Neural progenitor cell (in vitro differentiated cells): Measurements from ENCODE around the gene PRPH2. TPM values are rescaled to one million over a fixed set of nuclear protein-coding genes. Genes with fewer than 3 reads are reported as not detected.

Source experiments
- DNase-seq: peaks from one replicate; pipeline ENCODE4 v3.0.0-alpha.2; 2016; ENCODE audit warnings: low spot score
- H2AFZ ChIP-seq: fragments of 200-600 bp; sonication (generic); replicated peaks from 2 replicates; pipeline ENCODE4 v1.6.1; 2016; ENCODE audit warnings: antibody characterized with exemption
- H3F3A ChIP-seq: fragments of 200-600 bp; sonication (generic); 2 replicates; pipeline ENCODE4 v1.6.1; 2016; ENCODE audit warnings: antibody characterized with exemption, low read depth
- H3K27ac ChIP-seq: fragments of 200-600 bp; sonication (generic); 2 replicates; pipeline ENCODE4 v1.5.1; 2016; ENCODE audit warnings: mild to moderate bottlenecking
- H3K27me3 ChIP-seq: fragments of 200-600 bp; sonication (generic); 2 replicates; pipeline ENCODE4 v1.6.1; 2016; ENCODE audit warnings: mild to moderate bottlenecking, moderate library complexity
- H3K36me3 ChIP-seq: fragments of 200-600 bp; sonication (generic); 2 replicates; pipeline ENCODE4 v1.5.1; 2016
- H3K4me1 ChIP-seq: fragments of 200-600 bp; sonication (generic); 2 replicates; pipeline ENCODE4 v1.6.1; 2016; ENCODE audit warnings: mixed run types
- H3K4me2 ChIP-seq: fragments of 200-600 bp; sonication (generic); 2 replicates; pipeline ENCODE4 v1.6.1; 2016
- H3K4me3 ChIP-seq: fragments of 200-600 bp; sonication (generic); 2 replicates; pipeline ENCODE4 v1.5.1; 2016
- H3K79me2 ChIP-seq: fragments of 200-600 bp; sonication (generic); 2 replicates; pipeline ENCODE4 v1.6.1; 2016; ENCODE audit warnings: low read depth
- H3K9ac ChIP-seq: fragments of 200-600 bp; sonication (generic); 2 replicates; pipeline ENCODE4 v1.6.1; 2016
- H3K9me3 ChIP-seq: fragments of 200-600 bp; sonication (generic); 2 replicates; pipeline ENCODE4 v1.5.1; 2016; ENCODE audit warnings: low read depth
- H4K20me1 ChIP-seq: fragments of 200-600 bp; sonication (generic); 2 replicates; pipeline ENCODE4 v1.6.1; 2016; ENCODE audit warnings: low read depth
- H3K27ac Mint-ChIP-seq: 3 replicates; pipeline ENCODE4 v1.8.0; 2021; ENCODE audit warnings: mixed read lengths
- H3K27me3 Mint-ChIP-seq: 2 replicates; pipeline ENCODE4 v1.8.0; 2022; ENCODE audit warnings: low read depth, mild to moderate bottlenecking, inconsistent platforms, moderate library complexity, mixed read lengths; ENCODE audit not compliant: insufficient read depth
- H3K36me3 Mint-ChIP-seq: 3 replicates; pipeline ENCODE4 v1.8.0; 2021; ENCODE audit warnings: mixed read lengths
- H3K4me1 Mint-ChIP-seq: 3 replicates; pipeline ENCODE4 v1.8.0; 2021; ENCODE audit warnings: mixed read lengths
- H3K4me3 Mint-ChIP-seq: 3 replicates; pipeline ENCODE4 v1.8.0; 2021; ENCODE audit warnings: mild to moderate bottlenecking, moderate library complexity, mixed read lengths
- H3K9me3 Mint-ChIP-seq: 3 replicates; pipeline ENCODE4 v1.8.0; 2020; ENCODE audit warnings: mixed read lengths
- CTCF ChIP-seq: fragments of 200-600 bp; sonication (generic); IDR thresholded peaks from 2 replicates; pipeline ENCODE4 v1.5.1; 2017; ENCODE audit warnings: antibody characterized with exemption, mild to moderate bottlenecking
- EZH2 ChIP-seq: fragments of 200-600 bp; sonication (generic); IDR thresholded peaks from 2 replicates; pipeline ENCODE4 v1.6.1; 2017; ENCODE audit warnings: antibody characterized with exemption, mild to moderate bottlenecking, moderate library complexity
- EZH2phosphoT487 ChIP-seq: fragments of 200-600 bp; sonication (generic); IDR thresholded peaks from 2 replicates; pipeline ENCODE4 v1.6.1; 2017; ENCODE audit warnings: antibody characterized with exemption
- total RNA-seq: library from RNA; depleted of rRNA; stranded (reverse); fragments of >200 nt; gene quantifications from 2 replicates; pipeline ENCODE4 v1.2.3, GENCODE V29; 2015; ENCODE audit warnings: low replicate concordance

The PRPH2 gene
- total RNA-seq, 1 donor from 2014 or later = not detected

GRCh38 chr6:42689371-42689770 lies 33.0 kb downstream of the PRPH2 start:
- no peak for DNase-seq
- H3K36me3 ChIP-seq = peaks cover 13% of the 10 kb centered on the region

GRCh38 chr6:42688281-42688680 lies 34.1 kb downstream of the PRPH2 start:
- Histone ChIP-seq H3K4me2 (no peak overlapping the region), H3K9ac (no peak overlapping the region), H3F3A (no peaks in the 10 kb centered on the region), H3K79me2 (no peaks in the 10 kb centered on the region), H3K4me1 (no peaks in the 10 kb centered on the region), H3K27me3 (no peaks in the 10 kb centered on the region), H3K36me3 (peaks cover 18% of the 10 kb centered on the region), H3K27ac (no peak overlapping the region), H3K9me3 (no peaks in the 10 kb centered on the region), H4K20me1 (no peaks in the 10 kb centered on the region), H3K4me3 (no peak overlapping the region), H2AFZ (no peak overlapping the region)
- peaks cover 41% of the 10 kb centered on the region for H3K36me3 Mint-ChIP-seq
- peaks cover 3% of the 10 kb centered on the region for H3K9me3 Mint-ChIP-seq
- TF ChIP-seq EZH2 (no peak), EZH2phosphoT487 (no peak), CTCF (no peak)
- H3K4me1 Mint-ChIP-seq = no peaks in the 10 kb centered on the region
- no peak for DNase-seq
- H3K27ac Mint-ChIP-seq = no peak overlapping the region
- no peaks in the 10 kb centered on the region for H3K27me3 Mint-ChIP-seq
- no peak overlapping the region for H3K4me3 Mint-ChIP-seq

More at GRCh38 chr6:42689371-42689770, 33.0 kb downstream of the PRPH2 start:
- Histone ChIP-seq H3F3A (no peaks in the 10 kb centered on the region), H3K27me3 (no peaks in the 10 kb centered on the region), H4K20me1 (no peaks in the 10 kb centered on the region), H3K9ac (no peak overlapping the region), H3K79me2 (no peaks in the 10 kb centered on the region), H3K9me3 (no peaks in the 10 kb centered on the region), H2AFZ (no peak overlapping the region), H3K4me2 (no peak overlapping the region), H3K4me3 (no peak overlapping the region), H3K27ac (no peak overlapping the region), H3K4me1 (no peaks in the 10 kb centered on the region)
- Mint-ChIP-seq H3K27me3 (no peaks in the 10 kb centered on the region), H3K4me1 (no peaks in the 10 kb centered on the region), H3K9me3 (peaks cover 3% of the 10 kb centered on the region), H3K4me3 (no peak overlapping the region), H3K27ac (no peak overlapping the region), H3K36me3 (peaks cover 34% of the 10 kb centered on the region)
- no peak for TF ChIP-seq EZH2
- no peak for TF ChIP-seq CTCF
- TF ChIP-seq EZH2phosphoT487 = no peak

- Histone ChIP-seq H3K36me3 (peaks cover 27% of the 10 kb centered on the region), H3K4me1 (no peaks in the 10 kb centered on the region), H2AFZ (no peak overlapping the region), H3F3A (no peaks in the 10 kb centered on the region), H3K9ac (no peak overlapping the region), H3K27me3 (no peaks in the 10 kb centered on the region), H3K27ac (no peak overlapping the region), H3K4me3 (no peak overlapping the region), H3K4me2 (no peak overlapping the region), H3K9me3 (no peaks in the 10 kb centered on the region), H4K20me1 (no peaks in the 10 kb centered on the region), H3K79me2 (no peaks in the 10 kb centered on the region)
- H3K4me3 Mint-ChIP-seq = no peak overlapping the region
- no peaks in the 10 kb centered on the region for H3K9me3 Mint-ChIP-seq
- no peaks in the 10 kb centered on the region for H3K27me3 Mint-ChIP-seq
- TF ChIP-seq EZH2 (no peak), EZH2phosphoT487 (no peak), CTCF (no peak)
- H3K36me3 Mint-ChIP-seq = peaks cover 27% of the 10 kb centered on the region
- no peak for DNase-seq
- H3K4me1 Mint-ChIP-seq = no peaks in the 10 kb centered on the region
- no peak overlapping the region for H3K27ac Mint-ChIP-seq
Observed at GRCh38 chr6:42679358-42679757, 43.0 kb downstream of the PRPH2 start.
